Common myeloid progenitor, CD34-positive (primary cell): Measurements from ENCODE around the gene GPX3.

Experiments used
- CTCF ChIA-PET: fragments of 350-600 bp; sonication (Branson Sonifier 250); formaldehyde crosslinking; loops from one replicate; lab custom pipeline; 2021; ENCODE audit warnings: antibody characterized with exemption; lab: Charles Lee
- POLR2A ChIA-PET: fragments of 350-600 bp; sonication (Branson Sonifier 250); formaldehyde crosslinking; loops from one replicate; lab custom pipeline; 2021; ENCODE audit warnings: antibody characterized with exemption; lab: Charles Lee
- DNase-seq, 3 donors: peaks; one replicate each; pipeline versions ENCODE4 v3.0.0 to v3.0.0-alpha.2; 2013
- H3K27ac ChIP-seq, 2 experiments: 1 replicate in 1 of 2; 2 replicates in 1 of 2; pipeline ENCODE4 v1.7.0; 2013; ENCODE audit warnings: inconsistent platforms in 2 of 2, low read length in 2 of 2, mild to moderate bottlenecking in 2 of 2, low read depth in 1 of 2, moderate library complexity in 1 of 2; ENCODE audit not compliant: severe bottlenecking in 2 of 2, insufficient read depth in 1 of 2, poor library complexity in 1 of 2
- H3K27me3 ChIP-seq, 5 experiments: replicated peaks in 2 of 5; 1 replicate in 3 of 5; 2 replicates in 2 of 5; pipeline versions ENCODE4 v1.6.1 to v1.7.0; 2013; ENCODE audit warnings: low read length in 4 of 5, mild to moderate bottlenecking in 2 of 5, moderate library complexity in 2 of 5, inconsistent platforms in 1 of 5; ENCODE audit not compliant: insufficient read depth in 5 of 5, control insufficient read depth in 4 of 5
- H3K36me3 ChIP-seq, 4 experiments: 1 replicate in 2 of 4; 2 replicates in 2 of 4; pipeline versions ENCODE4 v1.6.1 to v1.7.0; 2013; ENCODE audit warnings: low read length in 3 of 4, control low read depth in 1 of 4, mild to moderate bottlenecking in 1 of 4; ENCODE audit not compliant: control insufficient read depth in 4 of 4, insufficient read depth in 4 of 4
- H3K4me1 ChIP-seq, 4 experiments: 1 replicate in 3 of 4; 2 replicates in 1 of 4; pipeline versions ENCODE4 v1.6.1 to v1.7.1; 2013; ENCODE audit warnings: low read length in 3 of 4, mild to moderate bottlenecking in 3 of 4, control low read depth in 1 of 4, inconsistent platforms in 1 of 4, moderate library complexity in 1 of 4; ENCODE audit not compliant: control insufficient read depth in 4 of 4, insufficient read depth in 4 of 4; ENCODE audit errors: control extremely low read depth in 1 of 4
- H3K4me3 ChIP-seq, 7 experiments: 1 replicate in 4 of 7; 2 replicates in 3 of 7; pipeline versions ENCODE4 v1.5.1 to v1.7.0; 2013; ENCODE audit warnings: mild to moderate bottlenecking in 7 of 7, low read length in 6 of 7, moderate library complexity in 6 of 7, inconsistent platforms in 2 of 7, low read depth in 2 of 7, control low read depth in 1 of 7; ENCODE audit not compliant: insufficient read depth in 4 of 7, control insufficient read depth in 1 of 7; ENCODE audit errors: extremely low read depth in 1 of 7
- H3K9me3 ChIP-seq, 5 experiments: 1 replicate in 4 of 5; 2 replicates in 1 of 5; pipeline versions ENCODE4 v1.6.1 to v1.7.1; 2013; ENCODE audit warnings: low read length in 4 of 5, mild to moderate bottlenecking in 2 of 5, inconsistent platforms in 1 of 5, low read depth in 1 of 5, moderate library complexity in 1 of 5; ENCODE audit not compliant: control insufficient read depth in 4 of 5, insufficient read depth in 2 of 5; ENCODE audit errors: control extremely low read depth in 1 of 5
- WGBS: methylation state at CpG from one replicate; pipeline ENCODE4 v1.1.5; 2013; ENCODE audit not compliant: insufficient coverage; 5-methylcytosine and 5-hydroxymethylcytosine counted together

GPX3 gene

DNA sequence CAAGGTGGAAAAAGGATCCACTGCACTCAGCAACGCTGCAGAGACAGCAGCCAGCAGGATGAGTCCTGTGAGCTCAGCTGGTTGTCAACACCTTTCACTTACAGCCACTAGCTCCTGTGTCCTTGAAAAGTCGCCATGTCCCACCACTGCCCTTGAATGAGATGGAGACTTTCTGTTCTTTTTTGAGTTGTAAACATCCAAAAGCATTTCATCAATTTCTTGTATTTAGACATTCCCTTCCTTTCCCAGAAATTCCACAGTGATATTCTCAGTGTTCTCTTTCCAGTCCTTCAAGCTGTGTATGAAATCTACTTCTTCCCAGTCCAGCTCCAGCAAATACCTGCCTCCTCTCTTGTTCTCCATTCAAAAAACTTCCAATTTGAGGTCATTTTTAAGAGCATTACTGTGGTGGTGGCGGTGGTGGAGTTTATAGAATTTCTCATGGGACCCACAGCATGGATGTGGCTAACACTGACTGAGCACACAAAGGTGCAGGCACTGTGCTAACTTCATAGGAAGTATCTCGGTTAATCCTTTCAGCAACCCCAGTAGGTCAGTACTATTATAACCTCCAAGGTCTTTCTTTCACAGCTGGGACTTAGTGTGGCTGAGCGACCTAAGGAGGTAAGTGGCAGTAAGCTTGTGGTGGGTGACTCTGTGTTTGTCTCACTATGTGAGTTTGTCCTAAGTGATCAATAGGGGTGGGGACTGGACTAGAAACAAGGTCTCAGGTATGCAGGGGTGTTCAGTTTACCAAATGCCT lies 15.0 kb upstream of the GPX3 start:
- Histone ChIP-seq H3K4me1 (no peaks in the 10 kb centered on the region), H3K27ac (no peak overlapping the region), H3K27me3 (no peaks in the 10 kb centered on the region), H3K9me3 (no peaks in the 10 kb centered on the region), H3K4me3 (no peak overlapping the region), H3K36me3 (no peaks in the 10 kb centered on the region)
- DNase-seq, result no peak
- ChIA-PET CTCF (no interaction called here), POLR2A (no interaction called here)
- 96% methylated on average over 3 of the region's 5 CpGs for WGBS

DNA sequence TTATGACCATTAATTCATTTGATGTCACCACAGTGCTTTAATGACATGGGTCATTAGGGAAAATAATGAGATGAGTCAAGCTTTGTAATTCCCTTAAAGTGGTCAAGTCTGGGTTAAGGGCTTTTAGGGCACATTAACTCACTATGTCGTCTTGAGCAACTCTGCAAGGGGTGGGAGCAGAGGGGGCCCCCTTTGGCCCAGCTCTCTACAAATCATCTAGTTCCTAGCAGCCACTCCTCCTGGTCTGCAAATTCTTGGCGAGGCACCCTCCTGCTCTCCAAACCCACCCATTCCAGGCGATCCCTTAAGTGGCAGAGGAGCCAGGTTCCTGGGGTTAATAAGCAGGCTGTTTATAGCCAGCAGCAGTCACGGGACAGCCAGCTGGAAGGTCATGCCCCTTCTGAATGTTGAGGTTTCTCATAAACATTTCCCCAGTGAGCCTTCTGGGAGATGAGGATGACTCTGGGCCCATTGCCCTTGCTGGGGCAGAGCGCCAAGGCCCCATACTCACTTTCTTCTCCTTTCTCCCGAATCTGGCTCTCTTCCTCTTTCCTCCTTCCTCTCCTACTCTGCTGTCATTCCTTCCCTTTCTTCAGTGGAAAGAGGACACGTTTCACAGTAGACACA lies 14.3 kb upstream of the GPX3 start:
- no peaks in the 10 kb centered on the region for H3K9me3 ChIP-seq
- H3K36me3 ChIP-seq, result no peaks in the 10 kb centered on the region
- WGBS, result 53% methylated on average over 4 of the region's 7 CpGs
- H3K4me1 ChIP-seq, result no peaks in the 10 kb centered on the region
- no peak overlapping the region for H3K27ac ChIP-seq
- H3K27me3 ChIP-seq, result no peaks in the 10 kb centered on the region
- no peak overlapping the region for H3K4me3 ChIP-seq
- ChIA-PET POLR2A (no interaction called here), CTCF (no interaction called here)
- no peak for DNase-seq

DNA sequence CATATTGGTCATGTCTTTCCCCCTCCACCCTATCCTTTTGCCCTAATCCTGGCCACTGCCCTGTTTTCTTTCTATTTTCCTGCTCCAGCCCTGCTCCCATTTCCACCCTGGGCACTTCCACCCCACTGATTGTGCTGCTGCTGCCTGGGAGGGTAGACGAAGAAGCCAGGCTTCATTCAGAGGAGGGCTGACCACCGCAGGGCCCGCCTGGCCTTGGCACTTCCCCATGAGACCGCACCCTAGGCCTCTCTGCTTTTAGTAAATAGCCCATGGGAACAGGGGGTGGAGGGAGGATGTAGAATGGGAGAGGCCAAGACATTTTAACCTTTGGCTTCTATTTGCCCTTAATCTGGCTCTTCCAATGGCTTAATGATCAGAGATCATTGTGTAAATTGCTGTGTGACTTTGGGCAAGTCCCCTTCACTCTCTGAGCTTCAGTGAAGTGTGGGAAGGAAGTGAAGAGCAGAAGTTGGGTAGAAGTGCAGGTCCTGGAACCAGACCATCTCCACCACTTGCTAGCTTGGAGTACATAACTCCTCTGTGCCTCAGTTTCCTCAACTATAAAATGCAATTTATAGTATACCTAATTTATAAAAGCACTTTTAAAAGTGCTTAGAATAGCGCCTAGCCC lies 13.6 kb upstream of the GPX3 start:
- Histone ChIP-seq H3K36me3 (no peaks in the 10 kb centered on the region), H3K27me3 (no peaks in the 10 kb centered on the region), H3K4me3 (no peak overlapping the region), H3K9me3 (no peaks in the 10 kb centered on the region), H3K4me1 (no peaks in the 10 kb centered on the region), H3K27ac (no peak overlapping the region)
- WGBS, result 100% methylated on average over 4 of the region's 5 CpGs
- DNase-seq, result no peak
- POLR2A ChIA-PET, result no interaction called here
- CTCF ChIA-PET, result interaction anchor here (0.7 kb wide), 1 partner anchor 159 kb away, joined by 3 read pairs; no protein-coding TSS in a partner anchor

GRCh38 chr5:151007430-151008209 lies 12.8 kb upstream of the GPX3 start:
- H3K36me3 ChIP-seq, result no peaks in the 10 kb centered on the region
- no peak for DNase-seq
- 91% methylated on average over 6 of the region's 7 CpGs for WGBS
- H3K27me3 ChIP-seq, result no peaks in the 10 kb centered on the region
- POLR2A ChIA-PET, result no interaction called here
- no peaks in the 10 kb centered on the region for H3K4me1 ChIP-seq
- no peak overlapping the region for H3K4me3 ChIP-seq
- H3K9me3 ChIP-seq, result no peaks in the 10 kb centered on the region
- H3K27ac ChIP-seq, result no peak overlapping the region
- CTCF ChIA-PET, result interaction anchor here (0.7 kb wide), 1 partner anchor 159 kb away, joined by 3 read pairs; no protein-coding TSS in a partner anchor

DNA sequence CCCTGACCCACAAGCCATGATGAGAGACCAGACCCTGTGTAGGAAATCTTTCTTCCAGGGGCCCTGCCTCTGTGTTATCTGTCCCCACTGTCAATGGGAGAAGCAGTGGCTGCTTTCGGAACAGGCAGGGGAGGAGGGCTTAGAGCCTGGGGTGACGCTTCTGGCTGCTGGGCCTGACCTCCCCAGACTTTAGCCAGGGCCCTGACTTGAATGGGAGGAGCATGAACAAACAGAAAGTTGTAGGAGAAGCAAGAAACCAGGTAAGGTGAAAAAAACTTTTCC lies 12.2 kb upstream of the GPX3 start:
- ChIA-PET POLR2A (no interaction called here), CTCF (no interaction called here)
- H3K36me3 ChIP-seq, result no peaks in the 10 kb centered on the region
- 83% methylated on average over 1 of the region's 2 CpGs for WGBS
- no peaks in the 10 kb centered on the region for H3K27me3 ChIP-seq
- no peaks in the 10 kb centered on the region for H3K4me1 ChIP-seq
- no peak overlapping the region for H3K4me3 ChIP-seq
- no peaks in the 10 kb centered on the region for H3K9me3 ChIP-seq
- DNase-seq, result no peak
- H3K27ac ChIP-seq, result no peak overlapping the region

GRCh38 chr5:151008906-151009305 lies 11.5 kb upstream of the GPX3 start:
- Histone ChIP-seq H3K9me3 (no peaks in the 10 kb centered on the region), H3K27me3 (no peaks in the 10 kb centered on the region), H3K36me3 (no peaks in the 10 kb centered on the region), H3K4me3 (no peak overlapping the region), H3K4me1 (no peaks in the 10 kb centered on the region), H3K27ac (no peak overlapping the region)
- WGBS, result 100% methylated on average over 4 of the region's 4 CpGs
- ChIA-PET POLR2A (no interaction called here), CTCF (no interaction called here)
- DNase-seq, result no peak

GRCh38 chr5:151012862-151013261 lies 7.5 kb upstream of the GPX3 start:
- Histone ChIP-seq H3K4me3 (no peak overlapping the region), H3K27me3 (no peaks in the 10 kb centered on the region), H3K36me3 (no peaks in the 10 kb centered on the region), H3K27ac (no peak overlapping the region), H3K9me3 (no peaks in the 10 kb centered on the region), H3K4me1 (no peaks in the 10 kb centered on the region)
- no peak for DNase-seq
- ChIA-PET CTCF (no interaction called here), POLR2A (no interaction called here)
- WGBS, result 98% methylated on average over 4 of the region's 6 CpGs
